ENCODE results near the gene CCDC57. TPM values are rescaled to one million over a fixed set of nuclear protein-coding genes. Genes with fewer than 3 reads are reported as not detected.

Gene CCDC57
- total and polyA plus RNA-seq, 9 of the 15 experiments (the other 6 are each of a cell fraction or from before 2014, with no cell fraction given), result 0.83 to 36.2 (median 13.6) TPM

GRCh38 chr17:82079001-82079677 is 133.5 kb downstream of the CCDC57 start:
- peaks cover 65% of the 10 kb centered on the region; the same call in 2 of the 3 replicates for H3K36me3 ChIP-seq (ENCODE audit: control insufficient read depth, insufficient read depth, low read length)
- ChIA-PET CTCF (ENCODE audit: low intra/inter-chr PET ratio) (no interaction called here), POLR2A (interaction anchor here (0.5 to 4.2 kb wide), 6 partner anchors 9 to 119 kb away, joined by 3 to 52 read pairs (median 5); partner anchors contain the start of gene NOTUM)
- in situ Hi-C loops (cut with MboI) (no loop called here), intact Hi-C loops (cut with micrococcal nuclease) (no loop called here)
- H3K9ac ChIP-seq (ENCODE audit: insufficient read depth in 1 of 2, low read depth in 2 of 2, low read length in 2 of 2), result no peak overlapping the region
- peaks cover 3% of the 10 kb centered on the region for H3K9me1 ChIP-seq (ENCODE audit: control insufficient read depth, insufficient read depth, low read length)
- H3K27me3 ChIP-seq (ENCODE audit: control insufficient read depth in 2 of 2, insufficient read depth in 2 of 2, low read length in 2 of 2), result no peaks in the 10 kb centered on the region
- no peak overlapping the region for H3K4me3 ChIP-seq
- peaks cover 0 to 70% of the 10 kb centered on the region in 2 experiments; a peak in 2 of 5 replicates for H3K4me1 ChIP-seq (replicated peaks in 1 of 2; ENCODE audit: control insufficient read depth in 2 of 2, insufficient read depth in 2 of 2, low read length in 2 of 2)
- H4K20me1 ChIP-seq (replicated peaks; ENCODE audit: control insufficient read depth, insufficient read depth, low read length), result peaks cover 27% of the 10 kb centered on the region
- BruUV-seq (replicated peaks), result no TSS peak
- H3K27ac ChIP-seq (ENCODE audit: extremely low read depth, low read depth, low read length), result no peak overlapping the region
- H3K4me2 ChIP-seq (ENCODE audit: insufficient read depth, low read length), result no peak overlapping the region
- DNase-seq (ENCODE audit: extremely low read depth in 1 of 4, low spot score in 3 of 4) (no peak), ATAC-seq (no peak), FAIRE-seq (no peak)
- no peak overlapping the region for H2AFZ ChIP-seq (ENCODE audit: low read depth, low read length)
- H3K79me2 ChIP-seq (ENCODE audit: control insufficient read depth, insufficient read depth, low read length), result no peaks in the 10 kb centered on the region; the same call in 2 of the 3 replicates
- no peaks in the 10 kb centered on the region for H3K9me3 ChIP-seq (replicated peaks; ENCODE audit: control insufficient read depth, insufficient read depth, low read depth, low read length)
- 96% methylated on average over 29 of the region's 47 CpGs for WGBS (ENCODE audit: insufficient coverage, low coverage, missing lambda C conversion rate)
- no peak for TF ChIP-seq XRCC3 (IDR thresholded peaks at IDR 0.05)
- TF ChIP-seq, protein P1, sequence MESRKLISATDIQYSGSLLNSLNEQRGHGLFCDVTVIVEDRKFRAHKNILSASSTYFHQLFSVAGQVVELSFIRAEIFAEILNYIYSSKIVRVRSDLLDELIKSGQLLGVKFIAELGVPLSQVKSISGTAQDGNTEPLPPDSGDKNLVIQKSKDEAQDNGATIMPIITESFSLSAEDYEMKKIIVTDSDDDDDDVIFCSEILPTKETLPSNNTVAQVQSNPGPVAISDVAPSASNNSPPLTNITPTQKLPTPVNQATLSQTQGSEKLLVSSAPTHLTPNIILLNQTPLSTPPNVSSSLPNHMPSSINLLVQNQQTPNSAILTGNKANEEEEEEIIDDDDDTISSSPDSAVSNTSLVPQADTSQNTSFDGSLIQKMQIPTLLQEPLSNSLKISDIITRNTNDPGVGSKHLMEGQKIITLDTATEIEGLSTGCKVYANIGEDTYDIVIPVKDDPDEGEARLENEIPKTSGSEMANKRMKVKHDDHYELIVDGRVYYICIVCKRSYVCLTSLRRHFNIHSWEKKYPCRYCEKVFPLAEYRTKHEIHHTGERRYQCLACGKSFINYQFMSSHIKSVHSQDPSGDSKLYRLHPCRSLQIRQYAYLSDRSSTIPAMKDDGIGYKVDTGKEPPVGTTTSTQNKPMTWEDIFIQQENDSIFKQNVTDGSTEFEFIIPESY (CRISPR knock-in tag; IDR thresholded peaks at IDR 0.05), result peak; percentile 99
- TF ChIP-seq NCOA6 (IDR thresholded peaks at IDR 0.05), result no peak
- no peak for TF ChIP-seq ZNF23 (CRISPR knock-in tag; IDR thresholded peaks at IDR 0.05)
- TF ChIP-seq NR2F6 (CRISPR knock-in tag; IDR thresholded peaks at IDR 0.05), result no peak
- TF ChIP-seq THRAP3 (IDR thresholded peaks at IDR 0.05; ENCODE audit: borderline replicate concordance), result no peak
- no peak for TF ChIP-seq ZNF197 (CRISPR knock-in tag; IDR thresholded peaks at IDR 0.05; ENCODE audit: low read depth)
- TF ChIP-seq MCM3 (IDR thresholded peaks at IDR 0.05), result no peak
- no peak for TF ChIP-seq ZNF274 (IDR thresholded peaks at IDR 0.05; ENCODE audit: borderline replicate concordance, low read depth, low read length)
- TF ChIP-seq BRD4 (IDR thresholded peaks at IDR 0.05), result no peak
- TF ChIP-seq, protein P2, sequence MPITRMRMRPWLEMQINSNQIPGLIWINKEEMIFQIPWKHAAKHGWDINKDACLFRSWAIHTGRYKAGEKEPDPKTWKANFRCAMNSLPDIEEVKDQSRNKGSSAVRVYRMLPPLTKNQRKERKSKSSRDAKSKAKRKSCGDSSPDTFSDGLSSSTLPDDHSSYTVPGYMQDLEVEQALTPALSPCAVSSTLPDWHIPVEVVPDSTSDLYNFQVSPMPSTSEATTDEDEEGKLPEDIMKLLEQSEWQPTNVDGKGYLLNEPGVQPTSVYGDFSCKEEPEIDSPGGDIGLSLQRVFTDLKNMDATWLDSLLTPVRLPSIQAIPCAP (CRISPR knock-in tag; IDR thresholded peaks at IDR 0.05; ENCODE audit: borderline replicate concordance), result no peak
- TF ChIP-seq HCFC1 (IDR thresholded peaks at IDR 0.05; ENCODE audit: low read depth, low read length), result no peak
- TF ChIP-seq, protein P3, sequence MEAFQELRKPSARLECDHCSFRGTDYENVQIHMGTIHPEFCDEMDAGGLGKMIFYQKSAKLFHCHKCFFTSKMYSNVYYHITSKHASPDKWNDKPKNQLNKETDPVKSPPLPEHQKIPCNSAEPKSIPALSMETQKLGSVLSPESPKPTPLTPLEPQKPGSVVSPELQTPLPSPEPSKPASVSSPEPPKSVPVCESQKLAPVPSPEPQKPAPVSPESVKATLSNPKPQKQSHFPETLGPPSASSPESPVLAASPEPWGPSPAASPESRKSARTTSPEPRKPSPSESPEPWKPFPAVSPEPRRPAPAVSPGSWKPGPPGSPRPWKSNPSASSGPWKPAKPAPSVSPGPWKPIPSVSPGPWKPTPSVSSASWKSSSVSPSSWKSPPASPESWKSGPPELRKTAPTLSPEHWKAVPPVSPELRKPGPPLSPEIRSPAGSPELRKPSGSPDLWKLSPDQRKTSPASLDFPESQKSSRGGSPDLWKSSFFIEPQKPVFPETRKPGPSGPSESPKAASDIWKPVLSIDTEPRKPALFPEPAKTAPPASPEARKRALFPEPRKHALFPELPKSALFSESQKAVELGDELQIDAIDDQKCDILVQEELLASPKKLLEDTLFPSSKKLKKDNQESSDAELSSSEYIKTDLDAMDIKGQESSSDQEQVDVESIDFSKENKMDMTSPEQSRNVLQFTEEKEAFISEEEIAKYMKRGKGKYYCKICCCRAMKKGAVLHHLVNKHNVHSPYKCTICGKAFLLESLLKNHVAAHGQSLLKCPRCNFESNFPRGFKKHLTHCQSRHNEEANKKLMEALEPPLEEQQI (IDR thresholded peaks at IDR 0.05), result no peak
- TF ChIP-seq POLR2H (tag; IDR thresholded peaks at IDR 0.05; ENCODE audit: low read depth), result no peak
- TF ChIP-seq RBFOX2 (IDR thresholded peaks at IDR 0.05; ENCODE audit: low read depth, low read length), result peak; percentile 49
- no peak for TF ChIP-seq NFE2 (IDR thresholded peaks at IDR 0.05; ENCODE audit: low read depth)
- TF ChIP-seq FIP1L1 (IDR thresholded peaks at IDR 0.05; ENCODE audit: low read depth, low read length, poor library complexity, severe bottlenecking), result peak; percentile 47
- peak; percentile 73 for TF ChIP-seq MYNN (IDR thresholded peaks at IDR 0.05)
- no peak for TF ChIP-seq MYNN (CRISPR knock-in tag; IDR thresholded peaks at IDR 0.05)
- TF ChIP-seq OTX1 (CRISPR knock-in tag; IDR thresholded peaks at IDR 0.05), result no peak
